PC-9 (cell line): Measurements from ENCODE around the gene PNKD.

Source experiments
- CTCF ChIP-seq: fragments of 200-600 bp; sonication (generic); conservative IDR thresholded peaks from 2 replicates; pipeline ENCODE4 v1.6.1; 2017; ENCODE audit warnings: mixed run types, antibody characterized with exemption, mild to moderate bottlenecking, moderate library complexity
- EZH2 ChIP-seq: fragments of 200-600 bp; sonication (generic); IDR thresholded peaks from 2 replicates; pipeline ENCODE4 v1.8.0; 2017; ENCODE audit warnings: antibody characterized with exemption, low read depth

GRCh38 chr2:218289639-218290315, 19.5 kb downstream of the PNKD start:
- no peak for TF ChIP-seq CTCF
- TF ChIP-seq EZH2, result no peak
